CD8-positive, alpha-beta memory T cell (primary cell): ENCODE measurements around the gene HOXA6. TPM values are rescaled to one million over a fixed set of nuclear protein-coding genes. Genes with fewer than 3 reads are reported as not detected.

Experiments used
- CTCF ChIA-PET: fragments of 350-600 bp; sonication (Branson Sonifier 250); formaldehyde crosslinking; loops from one replicate; lab custom pipeline; 2021; ENCODE audit warnings: antibody characterized with exemption; lab: Charles Lee
- POLR2A ChIA-PET: fragments of 350-600 bp; sonication (Branson Sonifier 250); formaldehyde crosslinking; loops from one replicate; lab custom pipeline; 2021; ENCODE audit warnings: antibody characterized with exemption; lab: Charles Lee
- DNase-seq, 5 donors: peaks; one replicate each; pipeline versions ENCODE4 v3.0.0 to v3.0.0-alpha.2; 2020 to 2022; ENCODE audit warnings: mixed read lengths in 1 of 5
- H3K27ac ChIP-seq: one replicate; pipeline ENCODE4 v1.7.0; 2013; ENCODE audit warnings: low read depth, mild to moderate bottlenecking, low read length, moderate library complexity
- H3K27me3 ChIP-seq: 2 replicates; pipeline ENCODE4 v1.7.0; 2013; ENCODE audit warnings: low read length, mild to moderate bottlenecking; ENCODE audit not compliant: insufficient read depth, poor library complexity, severe bottlenecking
- H3K36me3 ChIP-seq: 2 replicates; pipeline ENCODE4 v1.7.0; 2013; ENCODE audit warnings: mild to moderate bottlenecking, low read length, moderate library complexity; ENCODE audit not compliant: insufficient read depth
- H3K4me1 ChIP-seq: 2 replicates; pipeline ENCODE4 v1.7.0; 2013; ENCODE audit warnings: mild to moderate bottlenecking, low read length, moderate library complexity; ENCODE audit not compliant: insufficient read depth
- H3K4me3 ChIP-seq: 2 replicates; pipeline ENCODE4 v1.7.0; 2013; ENCODE audit warnings: mild to moderate bottlenecking, low read length
- H3K9me3 ChIP-seq: 2 replicates; pipeline ENCODE4 v1.7.0; 2013; ENCODE audit warnings: mild to moderate bottlenecking, low read length
- H3K27ac Mint-ChIP-seq, 8 donors: one replicate each; pipeline ENCODE4 v1.8.0; 2020 to 2021; ENCODE audit warnings: mixed read lengths in 8 of 8, mild to moderate bottlenecking in 6 of 8, inconsistent platforms in 3 of 8, moderate library complexity in 3 of 8
- H3K27me3 Mint-ChIP-seq, 2 donors: one replicate each; pipeline ENCODE4 v1.8.0; 2020 to 2021; ENCODE audit warnings: mixed read lengths in 2 of 2, mild to moderate bottlenecking in 1 of 2, moderate library complexity in 1 of 2
- H3K36me3 Mint-ChIP-seq, 3 donors: one replicate each; pipeline ENCODE4 v1.8.0; 2020 to 2021; ENCODE audit warnings: mixed read lengths in 3 of 3, inconsistent platforms in 1 of 3, mild to moderate bottlenecking in 1 of 3
- H3K4me1 Mint-ChIP-seq, 3 donors: one replicate each; pipeline ENCODE4 v1.8.0; 2020 to 2021; ENCODE audit warnings: mixed read lengths in 3 of 3, inconsistent platforms in 1 of 3, mild to moderate bottlenecking in 1 of 3
- H3K4me3 Mint-ChIP-seq, 7 donors: one replicate each; pipeline ENCODE4 v1.8.0; 2020 to 2021; ENCODE audit warnings: mixed read lengths in 7 of 7, mild to moderate bottlenecking in 6 of 7, moderate library complexity in 4 of 7, inconsistent platforms in 2 of 7
- H3K9me3 Mint-ChIP-seq, 5 donors: one replicate each; pipeline ENCODE4 v1.8.0; 2020 to 2022; ENCODE audit warnings: mixed read lengths in 5 of 5, mild to moderate bottlenecking in 3 of 5, moderate library complexity in 2 of 5, inconsistent platforms in 1 of 5
- polyA plus RNA-seq: library from polyadenylated mRNA; unstranded; fragments of 300-500 nt; fragmentation: Illumina TruSeq; gene quantifications from one replicate; pipeline ENCODE4 v1.2.3, GENCODE V29; 2021
- total RNA-seq, 2 experiments: library from RNA; stranded (reverse); gene quantifications; one replicate each; pipeline ENCODE4 v1.2.3, GENCODE V29; 2021

Gene HOXA6
- total and polyA plus RNA-seq, 3 experiments from 2014 or later, result not detected

GRCh38 chr7:27186668-27187474 lies 39.3 kb upstream of the HOXA6 start:
- ChIA-PET POLR2A (interaction anchor here (1.0 to 1.5 kb wide), 2 partner anchors 9 to 14 kb away, joined by 3 read pairs; no protein-coding TSS in a partner anchor), CTCF (interaction anchor here (1.0 to 2.4 kb wide), 8 partner anchors 7 to 32 kb away, joined by 3 to 15 read pairs (median 4); partner anchors contain the start of gene HOXA13)
- peaks cover 56% of the 10 kb centered on the region for H3K4me1 ChIP-seq
- H3K4me3 ChIP-seq, result no peak overlapping the region
- H3K27ac ChIP-seq, result no peak overlapping the region
- DNase-seq, result no peak
- H3K27me3 ChIP-seq, result peaks cover 97% of the 10 kb centered on the region
- H3K27ac Mint-ChIP-seq, result peak overlapping the region in 2 of 8 donors; percentile 29 to 60
- H3K36me3 Mint-ChIP-seq, result no peaks in the 10 kb centered on the region
- H3K9me3 Mint-ChIP-seq, result peaks cover 0 to 7% (median 0%) of the 10 kb centered on the region in 5 donors
- H3K4me1 Mint-ChIP-seq, result peaks cover 48 to 63% (median 57%) of the 10 kb centered on the region in 3 donors
- H3K9me3 ChIP-seq, result no peaks in the 10 kb centered on the region
- H3K4me3 Mint-ChIP-seq, result peak overlapping the region in 5 of 7 donors; percentile 26 to 38 (median 34)
- no peaks in the 10 kb centered on the region for H3K36me3 ChIP-seq
- H3K27me3 Mint-ChIP-seq, result peaks cover 91 to 92% of the 10 kb centered on the region in 2 donors

- H3K36me3 Mint-ChIP-seq, result no peaks in the 10 kb centered on the region
- Histone ChIP-seq H3K4me1 (peaks cover 54% of the 10 kb centered on the region), H3K27ac (no peak overlapping the region), H3K36me3 (no peaks in the 10 kb centered on the region), H3K4me3 (no peak overlapping the region), H3K9me3 (no peaks in the 10 kb centered on the region), H3K27me3 (peaks cover 91% of the 10 kb centered on the region)
- peak overlapping the region in 4 of 8 donors; percentile 1 to 82 (median 46) for H3K27ac Mint-ChIP-seq
- H3K4me1 Mint-ChIP-seq, result peaks cover 48 to 61% (median 51%) of the 10 kb centered on the region in 3 donors
- H3K4me3 Mint-ChIP-seq, result peak overlapping the region; percentile 70 to 89 (median 84)
- peaks cover 0 to 7% (median 0%) of the 10 kb centered on the region in 5 donors for H3K9me3 Mint-ChIP-seq
- DNase-seq, result peak in 1 of 5 donors; percentile 37
- H3K27me3 Mint-ChIP-seq, result peaks cover 87 to 91% of the 10 kb centered on the region in 2 donors
- CTCF ChIA-PET, result interaction anchor here (1.2 to 2.5 kb wide), 7 partner anchors 10 to 31 kb away, joined by 3 to 15 read pairs (median 8); partner anchors contain the start of gene HOXA13
- POLR2A ChIA-PET, result interaction anchor here (1.0 to 1.5 kb wide), 2 partner anchors 10 to 13 kb away, joined by 3 read pairs; no protein-coding TSS in a partner anchor
These were observed 38.5 kb upstream of the HOXA6 start for GRCh38 chr7:27185854-27186667.

- no peaks in the 10 kb centered on the region for H3K36me3 ChIP-seq
- POLR2A ChIA-PET, result interaction anchor here (0.7 to 1.0 kb wide), 2 partner anchors 13 to 18 kb away, joined by 3 to 4 read pairs; no protein-coding TSS in a partner anchor
- CTCF ChIA-PET, result interaction anchor here (0.7 to 2.5 kb wide), 4 partner anchors 11 to 22 kb away, joined by 3 to 10 read pairs (median 6); no protein-coding TSS in a partner anchor
- peak in 1 of 5 donors; percentile 43 for DNase-seq
- Mint-ChIP-seq H3K4me1 (peaks cover 48 to 63% (median 51%) of the 10 kb centered on the region in 3 donors), H3K9me3 (peaks cover 0 to 7% (median 0%) of the 10 kb centered on the region in 5 donors), H3K27ac (peak within 1 kb of the TSS in 6 of 8 donors; percentile 1 to 82 (median 52)), H3K36me3 (no peaks in the 10 kb centered on the region), H3K27me3 (peaks cover 82 to 88% of the 10 kb centered on the region in 2 donors), H3K4me3 (peak within 1 kb of the TSS; percentile 70 to 89 (median 84))
- H3K4me3 ChIP-seq, result peak within 1 kb of the TSS; percentile 34
- no peak within 1 kb of the TSS for H3K27ac ChIP-seq
- no peaks in the 10 kb centered on the region for H3K9me3 ChIP-seq
- H3K27me3 ChIP-seq, result peaks cover 82% of the 10 kb centered on the region
- H3K4me1 ChIP-seq, result peaks cover 54% of the 10 kb centered on the region
These were observed 37.7 kb upstream of the HOXA6 start, which contains the start of gene HOXA11 for GRCh38 chr7:27185013-27185853. TSS of gene HOXA11 (minus strand) at chr7:27185232. CDS start at chr7:27185144, 88 bp downstream.

GRCh38 chr7:27184337-27185012 lies 36.9 kb upstream of the HOXA6 start:
- H3K4me1 ChIP-seq, result peaks cover 56% of the 10 kb centered on the region
- H3K4me3 Mint-ChIP-seq, result peak overlapping the region; percentile 70 to 88 (median 84)
- H3K27me3 Mint-ChIP-seq, result peaks cover 82 to 87% of the 10 kb centered on the region in 2 donors
- peaks cover 49 to 64% (median 53%) of the 10 kb centered on the region in 3 donors for H3K4me1 Mint-ChIP-seq
- no peaks in the 10 kb centered on the region for H3K36me3 Mint-ChIP-seq
- peaks cover 78% of the 10 kb centered on the region for H3K27me3 ChIP-seq
- H3K4me3 ChIP-seq, result peak overlapping the region; percentile 34
- H3K9me3 ChIP-seq, result no peaks in the 10 kb centered on the region
- H3K27ac ChIP-seq, result no peak overlapping the region
- ChIA-PET CTCF (interaction anchor here (0.7 to 2.5 kb wide), 4 partner anchors 12 to 23 kb away, joined by 3 to 9 read pairs (median 5); no protein-coding TSS in a partner anchor), POLR2A (interaction anchor here (0.7 kb wide), 1 partner anchor 17 kb away, joined by 4 read pairs; no protein-coding TSS in a partner anchor)
- peaks cover 0 to 7% (median 0%) of the 10 kb centered on the region in 5 donors for H3K9me3 Mint-ChIP-seq
- no peaks in the 10 kb centered on the region for H3K36me3 ChIP-seq
- DNase-seq, result peak in 1 of 5 donors; percentile 45
- H3K27ac Mint-ChIP-seq, result peak overlapping the region in 4 of 8 donors; percentile 31 to 79 (median 75)

- H3K27ac Mint-ChIP-seq, result peak overlapping the region in 2 of 8 donors; percentile 63 to 74
- ChIA-PET CTCF (interaction anchor here (1.7 to 2.5 kb wide), 2 partner anchors 12 to 23 kb away, joined by 6 to 9 read pairs; no protein-coding TSS in a partner anchor), POLR2A (no interaction called here)
- H3K27me3 ChIP-seq, result peaks cover 78% of the 10 kb centered on the region
- peaks cover 48 to 58% (median 55%) of the 10 kb centered on the region in 3 donors for H3K4me1 Mint-ChIP-seq
- no peak overlapping the region for H3K27ac ChIP-seq
- no peaks in the 10 kb centered on the region for H3K36me3 Mint-ChIP-seq
- peak overlapping the region; percentile 45 to 88 (median 75) for H3K4me3 Mint-ChIP-seq
- peaks cover 0 to 7% (median 0%) of the 10 kb centered on the region in 5 donors for H3K9me3 Mint-ChIP-seq
- H3K9me3 ChIP-seq, result no peaks in the 10 kb centered on the region
- peaks cover 82 to 88% of the 10 kb centered on the region in 2 donors for H3K27me3 Mint-ChIP-seq
- peaks cover 50% of the 10 kb centered on the region for H3K4me1 ChIP-seq
- H3K4me3 ChIP-seq, result peak overlapping the region; percentile 34
- no peaks in the 10 kb centered on the region for H3K36me3 ChIP-seq
- DNase-seq, result peak in 1 of 5 donors; percentile 11
These were observed 36.2 kb upstream of the HOXA6 start for GRCh38 chr7:27183682-27184336.
